ENCODE results near the gene SUGCT. TPM values are rescaled to one million over a fixed set of nuclear protein-coding genes. Genes with fewer than 3 reads are reported as not detected.

The SUGCT gene
- total RNA-seq, 1 donor, result 9.9 TPM

DNA sequence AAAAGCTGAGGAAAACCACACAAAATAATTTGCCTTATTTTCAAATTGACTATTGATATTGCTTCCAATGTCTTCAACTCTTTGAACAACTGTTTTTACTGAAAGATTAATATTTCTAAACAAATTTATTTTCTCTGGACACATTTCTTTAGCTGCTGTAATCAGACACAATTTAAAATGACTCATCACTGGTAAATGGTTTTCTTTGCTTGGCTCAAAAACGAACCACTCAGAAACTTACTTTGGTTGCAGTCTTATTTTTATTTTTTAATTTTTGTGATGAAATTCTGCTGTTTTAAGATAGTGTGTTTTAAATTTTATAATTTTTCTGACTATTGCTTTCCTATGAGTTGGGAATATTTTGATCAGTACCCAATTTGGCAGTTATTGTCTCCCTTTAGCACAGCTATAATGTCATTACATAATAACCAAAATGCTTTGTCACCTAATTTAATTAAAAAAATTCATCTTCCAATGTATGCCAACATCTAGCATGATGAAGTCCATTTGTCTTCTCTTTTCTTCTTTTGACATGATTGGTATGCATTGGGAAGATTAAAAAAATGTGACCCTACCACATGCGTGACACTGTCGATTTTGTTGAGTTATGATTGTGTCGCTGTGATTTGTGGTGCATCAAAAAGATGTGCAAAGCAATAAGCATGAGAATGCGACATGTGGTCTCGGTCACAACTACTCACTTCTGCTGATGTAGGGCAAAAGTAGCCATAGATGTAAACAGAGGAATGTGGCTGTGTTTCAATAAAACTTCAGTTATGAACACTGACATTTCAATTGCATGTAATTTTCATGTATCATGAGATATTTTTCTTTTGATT, 222.3 kb downstream of the SUGCT start:
- no peak overlapping the region for H3K4me3 ChIP-seq (ENCODE audit: low read depth, low read length)
- TF ChIP-seq, protein P1, sequence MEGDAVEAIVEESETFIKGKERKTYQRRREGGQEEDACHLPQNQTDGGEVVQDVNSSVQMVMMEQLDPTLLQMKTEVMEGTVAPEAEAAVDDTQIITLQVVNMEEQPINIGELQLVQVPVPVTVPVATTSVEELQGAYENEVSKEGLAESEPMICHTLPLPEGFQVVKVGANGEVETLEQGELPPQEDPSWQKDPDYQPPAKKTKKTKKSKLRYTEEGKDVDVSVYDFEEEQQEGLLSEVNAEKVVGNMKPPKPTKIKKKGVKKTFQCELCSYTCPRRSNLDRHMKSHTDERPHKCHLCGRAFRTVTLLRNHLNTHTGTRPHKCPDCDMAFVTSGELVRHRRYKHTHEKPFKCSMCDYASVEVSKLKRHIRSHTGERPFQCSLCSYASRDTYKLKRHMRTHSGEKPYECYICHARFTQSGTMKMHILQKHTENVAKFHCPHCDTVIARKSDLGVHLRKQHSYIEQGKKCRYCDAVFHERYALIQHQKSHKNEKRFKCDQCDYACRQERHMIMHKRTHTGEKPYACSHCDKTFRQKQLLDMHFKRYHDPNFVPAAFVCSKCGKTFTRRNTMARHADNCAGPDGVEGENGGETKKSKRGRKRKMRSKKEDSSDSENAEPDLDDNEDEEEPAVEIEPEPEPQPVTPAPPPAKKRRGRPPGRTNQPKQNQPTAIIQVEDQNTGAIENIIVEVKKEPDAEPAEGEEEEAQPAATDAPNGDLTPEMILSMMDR (IDR thresholded peaks at IDR 0.05; ENCODE audit: insufficient read depth, low read depth, low read length), result no peak
- no peak for DNase-seq (ENCODE audit: low read depth)

GRCh38 chr7:40369641-40370277, 235.0 kb downstream of the SUGCT start:
- no peak overlapping the region for H3K4me3 ChIP-seq (ENCODE audit: low read depth, low read length)
- TF ChIP-seq, protein P1 (IDR thresholded peaks at IDR 0.05; ENCODE audit: insufficient read depth, low read depth, low read length), result no peak
- DNase-seq (ENCODE audit: low read depth), result no peak

DNA sequence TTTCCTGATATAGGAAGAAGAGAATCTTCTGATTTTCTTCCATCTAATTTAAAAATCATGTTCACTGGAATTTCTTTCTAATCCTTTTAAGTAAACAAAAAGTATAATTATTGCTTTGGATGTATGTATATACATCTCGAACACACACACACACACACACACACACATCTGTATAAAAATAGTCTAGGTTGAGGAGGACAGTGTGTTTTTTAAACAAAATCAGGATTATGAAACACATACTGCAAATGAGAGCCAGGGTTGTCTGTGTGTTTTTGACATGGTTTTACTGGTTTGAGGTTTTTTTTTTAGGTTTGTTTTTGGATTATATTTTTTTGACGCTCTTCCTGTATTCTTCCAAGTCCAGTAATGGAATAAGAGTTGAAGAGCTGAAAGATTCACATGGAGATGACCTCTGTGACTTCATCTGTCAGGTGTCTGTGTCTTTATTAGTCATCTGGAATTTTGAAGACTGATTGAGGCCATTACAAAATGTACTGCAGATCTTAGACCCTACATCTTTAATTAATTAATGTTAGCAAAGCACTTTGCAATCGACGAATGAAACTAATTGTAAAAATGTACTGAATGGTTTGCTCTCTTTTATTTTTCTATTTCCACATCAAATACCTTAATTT, 237.1 kb downstream of the SUGCT start:
- DNase-seq (ENCODE audit: low read depth), result peak; percentile 39
- TF ChIP-seq, protein P1 (IDR thresholded peaks at IDR 0.05; ENCODE audit: insufficient read depth, low read depth, low read length), result no peak
- no peak overlapping the region for H3K4me3 ChIP-seq (ENCODE audit: low read depth, low read length)

- TF ChIP-seq, protein P1 (IDR thresholded peaks at IDR 0.05; ENCODE audit: insufficient read depth, low read depth, low read length), result no peak
- H3K4me3 ChIP-seq (ENCODE audit: low read depth, low read length), result no peak overlapping the region
- DNase-seq (ENCODE audit: low read depth), result no peak
Observed at GRCh38 chr7:40374575-40374974, 239.8 kb downstream of the SUGCT start.

DNA sequence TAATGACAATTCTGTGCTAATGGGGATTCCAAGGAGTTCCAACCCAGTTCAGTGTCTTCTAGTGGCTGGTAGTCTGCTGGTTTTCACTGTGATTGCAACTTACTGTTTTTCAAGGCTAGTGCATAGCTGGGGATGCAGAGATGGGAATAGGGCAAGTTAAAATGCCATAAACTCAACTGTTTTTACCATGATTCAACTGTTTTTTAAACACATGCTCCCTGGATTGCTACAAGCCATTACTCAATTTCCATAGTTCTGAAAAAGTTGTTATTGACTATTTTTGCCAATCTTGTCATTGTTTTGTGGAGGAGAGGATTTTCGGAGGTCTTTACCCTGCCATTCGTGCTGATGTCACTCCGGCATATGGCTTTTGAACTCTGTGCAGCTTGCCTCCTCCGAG, 245.3 kb downstream of the SUGCT start:
- H3K4me3 ChIP-seq (ENCODE audit: low read depth, low read length), result no peak overlapping the region
- TF ChIP-seq, protein P1 (IDR thresholded peaks at IDR 0.05; ENCODE audit: insufficient read depth, low read depth, low read length), result no peak
- DNase-seq (ENCODE audit: low read depth), result peak; percentile 59

DNA sequence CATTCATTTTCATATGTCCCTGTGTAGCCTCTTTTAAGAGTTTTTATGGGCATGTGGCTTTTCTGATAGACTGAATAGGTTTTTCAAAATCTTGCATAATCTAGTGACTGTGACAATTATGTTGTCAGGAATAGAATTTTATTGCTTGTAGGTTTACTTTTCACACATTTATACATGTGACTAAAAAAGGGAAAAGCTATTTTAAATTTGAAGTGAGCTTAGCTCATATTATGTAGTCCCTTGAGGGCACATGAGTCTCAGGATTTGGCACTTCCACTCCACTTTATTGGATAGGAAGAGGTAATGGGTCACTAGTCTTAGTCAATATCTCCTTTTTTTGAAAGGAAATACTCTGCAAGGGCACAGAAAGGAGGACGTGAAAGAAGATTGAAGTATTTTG, 247.3 kb downstream of the SUGCT start:
- no peak for DNase-seq (ENCODE audit: low read depth)
- no peak overlapping the region for H3K4me3 ChIP-seq (ENCODE audit: low read depth, low read length)
- TF ChIP-seq, protein P1 (IDR thresholded peaks at IDR 0.05; ENCODE audit: insufficient read depth, low read depth, low read length), result no peak
